Mucosa of descending colon (tissue), 3 donors: ENCODE measurements around the gene NTM. TPM values are rescaled to one million over a fixed set of nuclear protein-coding genes. Genes with fewer than 3 reads are reported as not detected.
A peak's percentile ranks its signal among the peaks of the same experiment; 100 is the strongest.

Experiments
- ATAC-seq: fragments of 200-7000 bp; cut with Tn5 transposase; one replicate; pipeline ENCODE4 v1.9.1; 2020; ENCODE audit warnings: mild to moderate bottlenecking, moderate library complexity
- DNase-seq, 3 donors: peaks; one replicate each; pipeline ENCODE4 v3.0.0-alpha.2; 2020
- H3K36me3 ChIP-seq: fragments of 200-600 bp; one replicate; pipeline ENCODE4 v1.8.0; 2021; ENCODE audit warnings: low read depth, mild to moderate bottlenecking
- H3K4me1 ChIP-seq: fragments of 200-600 bp; one replicate; pipeline ENCODE4 v1.8.0; 2021; ENCODE audit warnings: low read depth, mild to moderate bottlenecking
- H3K4me3 ChIP-seq: fragments of 200-600 bp; one replicate; pipeline ENCODE4 v1.8.0; 2021; ENCODE audit warnings: mild to moderate bottlenecking
- H3K9me3 ChIP-seq: fragments of 200-600 bp; one replicate; pipeline ENCODE4 v1.8.0; 2021; ENCODE audit warnings: mild to moderate bottlenecking
- CTCF ChIP-seq: fragments of 200-600 bp; IDR thresholded peaks from one replicate; pipeline ENCODE4 v1.8.0; 2022; ENCODE audit warnings: antibody characterized with exemption, mild to moderate bottlenecking
- intact Hi-C, 2 donors: fragments of 100-400 bp; cut with DNase I in 1 of 2; cut with micrococcal nuclease in 1 of 2; formaldehyde crosslinking; loops; one replicate each; pipeline versions ENCODE4 v1.11.0 to v1.11.1; 2022; cut with DNase I, micrococcal nuclease
- total RNA-seq, 3 donors: library from RNA; stranded (reverse); fragmentation: NEBNext Ultra II Directional in 2 of 3; extraction: Animal tissue kit (Norgen Biotek cat#: 25700) in 2 of 3; gene quantifications; one replicate each; pipeline versions ENCODE4 v1.2.1 to v1.2.4, GENCODE V29; 2021 to 2023
- donor health status: DM: no; HTN: no; CAD: no; lungs with moderate emphysema.
- donor health status: DM: no; HTN: no; CAD: no.
- donor health status: DM: no; HTN: yes; CAD: no.

NTM gene
- total RNA-seq, 3 donors from 2014 or later = 0.64 to 7.7 (median 1.2) TPM

DNA sequence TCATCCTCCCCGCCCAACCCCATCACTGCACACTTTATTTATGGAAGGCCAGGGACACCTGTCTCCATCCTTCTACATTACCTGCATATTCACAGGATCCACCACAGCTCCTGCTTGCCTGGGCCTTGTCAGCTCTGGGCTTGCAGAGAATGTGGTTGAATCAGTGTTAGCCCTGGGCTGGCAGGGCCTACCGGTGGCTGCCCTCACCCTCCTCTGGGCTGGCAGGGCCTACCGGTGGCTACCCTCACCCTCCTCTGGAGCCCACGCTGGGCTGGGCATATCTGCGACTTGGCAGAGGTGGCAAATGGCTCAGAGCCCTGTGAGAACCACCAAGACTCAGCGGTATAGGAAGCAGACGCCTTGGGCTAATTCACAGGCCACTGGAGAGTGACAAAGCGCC lies 300.9 kb downstream of the NTM start:
- intact Hi-C loops = loop anchor here in 1 of 2 donors (5.0 kb wide), 2 partner anchors 604 to 749 kb away; no protein-coding TSS in a partner anchor
- ATAC-seq (no peak), DNase-seq (no peak)
- H3K4me3 ChIP-seq = no peak overlapping the region
- H3K4me1 ChIP-seq = no peaks in the 10 kb centered on the region
- no peaks in the 10 kb centered on the region for H3K9me3 ChIP-seq
- H3K36me3 ChIP-seq = no peaks in the 10 kb centered on the region
- TF ChIP-seq CTCF = no peak

- Histone ChIP-seq H3K9me3 (no peaks in the 10 kb centered on the region), H3K36me3 (no peaks in the 10 kb centered on the region), H3K4me1 (no peaks in the 10 kb centered on the region), H3K4me3 (no peak overlapping the region)
- intact Hi-C loops = loop anchor here in 1 of 2 donors (5.0 kb wide), 2 partner anchors 604 to 749 kb away; no protein-coding TSS in a partner anchor
- TF ChIP-seq CTCF = no peak
- ATAC-seq (no peak), DNase-seq (no peak)
These were observed 301.3 kb downstream of the NTM start for GRCh38 chr11:131671734-131672133.

DNA sequence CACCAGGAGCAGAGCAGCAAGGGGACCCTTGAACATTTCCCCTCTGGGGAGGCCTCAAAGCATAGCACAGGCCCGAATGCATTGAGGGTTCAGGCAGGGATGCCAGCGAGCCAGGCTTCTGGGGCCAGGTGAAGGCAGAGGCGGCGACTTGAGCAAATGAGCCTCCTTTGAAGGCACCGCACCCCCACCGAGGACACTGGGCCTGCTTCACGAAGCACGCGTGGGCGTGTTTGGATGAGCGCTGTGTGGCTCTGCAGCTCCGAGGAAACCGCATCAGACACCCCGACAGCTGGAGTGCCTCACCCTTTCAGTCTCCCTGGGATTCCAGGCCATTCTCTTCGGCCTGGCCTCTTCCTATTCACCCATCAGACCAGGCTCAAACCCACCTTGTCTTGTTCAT lies 301.8 kb downstream of the NTM start:
- Histone ChIP-seq H3K36me3 (no peaks in the 10 kb centered on the region), H3K9me3 (no peaks in the 10 kb centered on the region), H3K4me1 (no peaks in the 10 kb centered on the region), H3K4me3 (no peak overlapping the region)
- DNase-seq = no peak
- TF ChIP-seq CTCF = no peak
- no peak for ATAC-seq
- intact Hi-C loops = loop anchor here in 1 of 2 donors (5.0 kb wide), 2 partner anchors 605 to 750 kb away; no protein-coding TSS in a partner anchor

- ATAC-seq (peak; percentile 84), DNase-seq (peak in 2 of 3 donors; percentile 58 to 66)
- Histone ChIP-seq H3K36me3 (no peaks in the 10 kb centered on the region), H3K4me3 (no peak overlapping the region), H3K9me3 (no peaks in the 10 kb centered on the region), H3K4me1 (no peaks in the 10 kb centered on the region)
- intact Hi-C loops = loop anchor here in 1 of 2 donors (5.0 kb wide), 2 partner anchors 607 to 752 kb away; no protein-coding TSS in a partner anchor
- peak; percentile 79 for TF ChIP-seq CTCF
These were observed 303.8 kb downstream of the NTM start for GRCh38 chr11:131674051-131674755.

GRCh38 chr11:131675121-131675888 lies 304.9 kb downstream of the NTM start:
- ATAC-seq (no peak), DNase-seq (no peak)
- intact Hi-C loops = no loop called here
- Histone ChIP-seq H3K9me3 (no peaks in the 10 kb centered on the region), H3K36me3 (no peaks in the 10 kb centered on the region), H3K4me3 (no peak overlapping the region), H3K4me1 (no peaks in the 10 kb centered on the region)
- no peak for TF ChIP-seq CTCF
